ENCODE data around the gene NOTCH3. TPM values are rescaled to one million over a fixed set of nuclear protein-coding genes. Genes with fewer than 3 reads are reported as not detected.

Gene NOTCH3
- total RNA-seq, 4 donors from 2014 or later, result 95.6 to 278 (median 122) TPM

GRCh38 chr19:15141143-15141542, 59.7 kb downstream of the NOTCH3 start:
- DNase-seq, result no peak
- H3K4me3 ChIP-seq, result no peak overlapping the region
- TF ChIP-seq POLR2A (IDR thresholded peaks at IDR 0.05) (no peak), CTCF (IDR thresholded peaks at IDR 0.05) (no peak)
- H3K36me3 ChIP-seq, result no peaks in the 10 kb centered on the region
- H3K27me3 ChIP-seq, result peaks cover 0 to 5% (median 0%) of the 10 kb centered on the region in 4 donors
- 92 to 94% methylated on average over 20 to 25 of the region's 25 CpGs for WGBS, 2 donors
- intact Hi-C loops (cut with DNase I), result no loop called here
- no peak overlapping the region for H3K27ac ChIP-seq
- H3K4me1 ChIP-seq, result peaks cover 0 to 21% (median 0%) of the 10 kb centered on the region in 3 donors
- no peaks in the 10 kb centered on the region for H3K9me3 ChIP-seq

GRCh38 chr19:15138427-15138826, 62.4 kb downstream of the NOTCH3 start:
- 17 to 29% methylated on average over 1 of the region's 1 CpG for WGBS, 2 donors
- Histone ChIP-seq H3K4me3 (no peak overlapping the region), H3K4me1 (peaks cover 0 to 31% (median 0%) of the 10 kb centered on the region in 3 donors), H3K27me3 (peaks cover 0 to 5% (median 0%) of the 10 kb centered on the region in 4 donors), H3K27ac (peak overlapping the region in 2 of 4 donors; percentile 43 to 54), H3K9me3 (no peaks in the 10 kb centered on the region), H3K36me3 (no peaks in the 10 kb centered on the region)
- intact Hi-C loops (cut with DNase I), result no loop called here
- no peak for DNase-seq
- TF ChIP-seq POLR2A (IDR thresholded peaks at IDR 0.05) (no peak), CTCF (IDR thresholded peaks at IDR 0.05) (no peak)

DNA sequence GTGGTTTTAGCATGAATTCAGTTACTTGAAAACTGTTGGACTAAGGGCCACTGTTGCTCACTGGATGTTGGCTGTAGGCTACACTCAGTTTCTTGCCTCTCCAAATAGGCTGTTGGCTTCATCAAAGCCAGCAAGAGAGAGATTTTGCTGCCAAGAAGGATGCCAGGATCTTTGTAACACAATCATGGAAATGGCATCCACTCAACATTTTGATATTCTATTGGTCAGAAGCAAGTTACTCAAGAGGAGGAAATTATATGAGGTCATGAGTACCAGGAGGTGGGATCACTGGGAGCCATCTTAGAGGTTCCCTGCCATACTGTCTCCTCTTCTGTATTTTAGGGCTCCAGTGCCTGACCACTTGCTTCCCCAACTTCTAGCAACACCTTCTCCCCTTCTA, 63.0 kb downstream of the NOTCH3 start:
- Histone ChIP-seq H3K4me3 (no peak overlapping the region), H3K36me3 (no peaks in the 10 kb centered on the region), H3K27ac (peak overlapping the region in 3 of 4 donors; percentile 25 to 54 (median 43)), H3K9me3 (no peaks in the 10 kb centered on the region), H3K4me1 (peaks cover 0 to 31% (median 0%) of the 10 kb centered on the region in 3 donors), H3K27me3 (peaks cover 0 to 5% (median 0%) of the 10 kb centered on the region in 4 donors)
- DNase-seq, result no peak
- intact Hi-C loops (cut with DNase I), result no loop called here
- TF ChIP-seq POLR2A (IDR thresholded peaks at IDR 0.05), result no peak
- no peak for TF ChIP-seq CTCF (IDR thresholded peaks at IDR 0.05)

DNA sequence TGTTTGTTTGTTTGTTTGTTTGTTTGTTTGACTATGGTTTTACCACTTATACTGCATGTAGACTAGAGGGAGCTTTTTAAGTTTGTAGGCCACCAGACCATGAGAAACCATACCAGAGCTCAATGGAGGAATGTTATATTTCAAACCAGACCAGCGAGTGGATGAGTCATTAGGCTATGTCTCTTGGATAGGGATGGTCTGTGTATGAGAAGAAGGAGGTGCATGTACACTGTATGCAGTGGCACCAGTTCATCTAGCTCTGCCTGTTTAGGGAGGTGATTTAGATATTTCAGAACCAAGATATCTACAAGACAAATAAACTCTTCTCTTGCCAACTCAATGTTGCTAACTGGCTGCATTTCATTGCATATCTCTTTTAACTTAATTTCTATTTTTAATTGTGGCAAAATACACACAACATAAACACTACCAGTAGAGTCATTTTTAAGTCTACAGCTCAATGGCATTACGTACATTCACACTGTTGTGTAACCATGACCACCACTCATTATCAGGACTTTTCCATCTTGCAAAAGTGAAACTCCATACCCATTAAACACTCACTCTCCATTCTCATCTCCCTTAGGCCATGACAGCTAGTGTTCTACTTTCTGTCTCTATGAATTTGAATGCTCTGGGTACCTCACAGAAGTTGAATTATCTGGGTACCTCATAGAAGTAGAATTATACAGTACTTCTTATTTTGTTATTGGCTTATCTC, 64.4 kb downstream of the NOTCH3 start:
- H3K4me3 ChIP-seq, result no peak overlapping the region
- peak overlapping the region in 3 of 4 donors; percentile 27 to 54 (median 43) for H3K27ac ChIP-seq

More for the DNA sequence above, 64.4 kb downstream of the NOTCH3 start:
- no peaks in the 10 kb centered on the region for H3K36me3 ChIP-seq
- no peaks in the 10 kb centered on the region for H3K9me3 ChIP-seq
- intact Hi-C loops (cut with DNase I), result no loop called here
- TF ChIP-seq CTCF (IDR thresholded peaks at IDR 0.05), result no peak
- no peak for TF ChIP-seq POLR2A (IDR thresholded peaks at IDR 0.05)
- peaks cover 0 to 31% (median 0%) of the 10 kb centered on the region in 3 donors for H3K4me1 ChIP-seq
- H3K27me3 ChIP-seq, result peaks cover 0 to 5% (median 0%) of the 10 kb centered on the region in 4 donors
- DNase-seq, result no peak
- 34 to 40% methylated on average over 2 of the region's 2 CpGs for WGBS, 2 donors
